NB4 (cell line): ENCODE data around the gene IL3.

Experiments used
- CTCF ChIP-seq: IDR thresholded peaks from one replicate; pipeline ENCODE4 v1.5.1; 2012; ENCODE audit warnings: low read depth, low read length
- MYC ChIP-seq: IDR thresholded peaks from 2 replicates; pipeline ENCODE4 v1.6.1; 2011; ENCODE audit warnings: low read depth, low read length
- POLR2A ChIP-seq: IDR thresholded peaks from 2 replicates; pipeline ENCODE4 v1.6.1; 2011; ENCODE audit warnings: mild to moderate bottlenecking; ENCODE audit not compliant: insufficient read length; ENCODE audit errors: extremely low read depth

- no peak for TF ChIP-seq POLR2A
- TF ChIP-seq CTCF: no peak
- TF ChIP-seq MYC: no peak
These were observed 16.2 kb upstream of the IL3 start for GRCh38 chr5:132044207-132044606.
